CD4-positive, alpha-beta T cell treated with Interleukin-1 beta for 1 hour (primary cell): ENCODE measurements around the gene GRM8.
A peak's percentile ranks its signal among the peaks of the same experiment; 100 is the strongest.
"Not testable (repeated sequence)": the region's sequence is repeated elsewhere in the genome, so short reads cannot be mapped to it uniquely, and the experiment has no call there.

Experiments
- DNase-seq, 2 donors: peaks; one replicate each; pipeline ENCODE4 v3.0.0-alpha.2; 2020 to 2022

Gene GRM8

DNA sequence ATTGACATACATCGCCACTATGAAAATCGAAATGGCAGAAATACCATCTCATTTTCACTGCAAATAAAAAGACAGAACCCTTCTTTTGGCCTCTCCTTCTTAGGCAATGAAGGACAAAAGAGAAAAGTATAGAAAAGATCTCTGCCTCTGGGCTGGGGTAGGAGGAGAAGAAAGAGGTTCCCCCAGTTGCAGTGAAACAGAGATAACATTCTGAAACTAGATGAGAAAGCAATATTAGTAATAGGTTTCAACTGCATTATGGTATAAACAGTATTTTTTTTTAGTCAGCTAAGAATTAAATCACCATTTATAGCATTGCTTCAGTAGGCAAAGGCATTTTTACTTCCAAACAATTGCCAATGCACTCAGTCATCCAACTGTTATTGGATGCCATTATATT is 347.5 kb downstream of the GRM8 start:
- DNase-seq = not testable (repeated sequence)

DNA sequence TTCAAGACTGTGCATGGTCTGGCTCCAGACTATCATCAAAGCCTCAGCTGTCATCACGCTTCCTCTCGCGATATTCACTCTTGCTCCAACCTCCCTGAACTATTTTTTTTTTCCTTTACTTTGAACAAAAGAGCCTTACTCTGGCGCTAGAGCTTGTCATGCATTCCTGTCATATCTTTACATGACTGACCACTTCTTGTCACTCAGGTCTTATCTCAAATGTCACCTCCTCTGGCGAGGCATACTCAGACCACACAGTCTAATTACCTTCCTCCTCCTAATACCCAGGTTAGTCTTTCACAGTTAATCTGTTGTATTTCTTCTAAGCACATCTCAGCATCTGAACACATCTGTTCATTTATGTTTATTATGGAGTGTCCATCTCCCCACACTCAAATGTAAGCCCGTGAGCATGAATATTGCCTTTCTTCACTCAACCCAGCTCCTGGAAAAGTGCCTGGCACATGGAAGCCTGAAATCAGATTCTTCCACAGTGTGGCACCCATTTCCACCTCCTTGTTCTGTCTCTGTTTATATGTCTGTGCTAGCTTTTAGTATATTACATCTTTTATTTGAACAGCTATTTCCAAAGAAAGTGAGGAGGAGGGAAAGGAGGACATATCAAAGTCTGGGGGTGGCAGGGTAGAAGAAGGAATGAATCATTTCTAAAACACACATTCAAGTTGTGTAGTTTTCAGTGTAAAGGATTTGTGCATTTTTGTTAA is 351.5 kb downstream of the GRM8 start:
- DNase-seq = not testable (repeated sequence)

DNA sequence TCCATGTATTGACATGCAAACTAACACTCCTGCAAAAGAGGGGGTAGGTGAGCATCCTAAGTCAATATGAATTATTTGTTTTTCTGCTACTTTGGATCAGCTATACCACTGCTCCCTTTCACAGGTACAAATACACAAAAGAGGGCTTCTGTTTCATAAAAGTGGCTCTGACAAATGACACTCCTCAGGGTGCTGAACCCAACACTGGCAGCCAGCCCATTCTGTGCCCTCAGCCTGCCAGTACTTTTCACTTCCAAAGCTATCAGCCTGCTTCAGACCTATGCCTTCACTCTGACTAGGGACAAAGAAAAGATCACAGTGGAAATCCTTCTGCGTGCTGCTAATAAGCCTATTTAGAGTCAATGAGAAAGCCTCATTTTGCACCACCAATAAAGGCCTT is 364.8 kb downstream of the GRM8 start:
- not testable (repeated sequence) for DNase-seq

DNA sequence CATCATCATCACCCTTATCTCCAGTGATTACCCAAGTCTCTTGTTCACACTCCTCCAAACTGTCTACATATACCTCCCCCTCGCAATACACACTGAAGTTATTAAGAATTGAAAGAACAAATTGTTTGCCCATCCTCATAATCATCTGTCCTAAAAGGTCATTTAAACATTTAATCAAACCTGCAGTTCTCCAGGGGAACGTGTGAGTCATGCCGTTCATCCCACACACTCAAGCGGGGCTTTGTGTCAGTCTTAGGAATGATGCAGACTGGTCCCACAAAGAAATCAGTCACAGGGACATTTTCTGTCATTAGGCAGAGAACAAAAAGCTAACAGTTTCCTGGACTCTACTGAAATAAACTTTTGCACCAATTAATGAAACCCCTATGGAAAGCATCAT is 365.2 kb downstream of the GRM8 start:
- DNase-seq = not testable (repeated sequence)

DNA sequence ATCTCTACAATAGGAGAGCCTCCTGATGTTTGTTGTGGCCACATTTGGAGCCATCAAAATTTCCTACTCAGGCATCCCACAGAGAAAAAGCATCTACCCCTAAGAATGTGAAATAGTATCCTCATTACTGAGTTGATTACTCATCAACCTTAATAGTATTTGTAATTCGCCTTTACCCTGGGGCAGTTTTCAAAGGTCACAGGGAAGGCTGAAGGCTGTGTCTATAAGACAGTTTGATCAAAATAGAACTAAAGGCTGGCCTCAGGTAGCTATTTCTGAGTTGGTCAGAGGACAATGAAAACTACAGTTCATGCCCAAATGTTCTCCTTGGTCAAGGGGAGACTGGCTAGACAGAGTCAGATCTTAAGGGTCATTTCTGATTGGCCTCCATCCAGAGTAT is 370.0 kb downstream of the GRM8 start:
- DNase-seq = not testable (repeated sequence)

DNA sequence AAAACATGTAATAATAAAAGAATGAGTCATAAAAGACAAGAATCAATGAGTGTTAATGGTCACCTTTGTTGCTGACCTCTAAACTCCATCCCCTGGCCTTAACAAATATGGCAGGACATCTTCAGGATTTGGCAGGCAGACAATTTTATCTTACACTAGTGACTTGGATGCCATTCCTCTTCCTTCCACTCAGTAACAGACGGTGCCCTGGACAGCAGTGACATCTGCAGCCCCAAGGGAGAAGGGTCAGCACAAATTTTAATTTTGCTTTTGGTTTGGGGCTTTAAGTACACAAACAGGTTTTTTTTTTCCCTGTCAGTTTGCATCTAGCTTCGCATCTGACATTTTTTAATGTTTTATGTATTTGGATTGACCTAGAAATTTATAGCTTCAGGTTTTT is 370.8 kb downstream of the GRM8 start:
- not testable (repeated sequence) for DNase-seq

DNA sequence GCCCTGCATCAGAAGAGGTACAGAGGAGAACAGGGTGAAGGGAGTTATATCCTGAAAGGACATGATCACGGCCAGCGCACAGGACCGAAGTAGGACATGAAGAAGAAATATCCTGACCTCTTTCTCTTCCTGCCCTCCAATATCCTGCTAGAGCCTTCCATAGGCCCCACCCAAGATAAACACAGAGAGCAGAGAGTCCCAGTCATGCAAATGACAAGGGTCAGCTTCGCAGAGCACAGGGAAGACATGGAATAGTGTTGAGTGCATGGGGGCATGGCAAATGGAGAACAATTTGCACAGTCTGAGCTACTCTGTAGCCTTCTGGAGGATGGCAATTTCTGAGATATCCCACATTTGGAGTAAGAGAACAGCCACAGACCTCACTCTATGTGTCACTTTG is 371.4 kb downstream of the GRM8 start:
- DNase-seq = no peak

DNA sequence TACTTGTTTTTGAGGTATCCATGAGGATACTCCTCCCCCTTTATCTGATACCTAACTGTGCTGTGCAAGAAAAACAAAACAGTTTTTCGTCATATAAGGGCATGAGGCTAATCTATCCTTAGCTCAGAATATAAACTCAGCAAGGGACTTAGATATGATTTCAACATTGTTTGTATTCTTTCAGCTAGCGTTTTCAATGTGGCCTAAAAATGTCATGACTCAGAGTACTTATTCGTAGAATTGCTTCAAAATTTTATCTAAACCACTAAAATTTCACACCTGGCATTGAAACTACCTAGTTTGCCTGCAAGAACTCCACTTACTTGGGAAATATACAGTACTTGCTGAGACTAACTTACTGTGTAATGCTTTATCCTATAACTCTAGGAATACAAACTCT is 376.2 kb downstream of the GRM8 start:
- DNase-seq = not testable (repeated sequence)

DNA sequence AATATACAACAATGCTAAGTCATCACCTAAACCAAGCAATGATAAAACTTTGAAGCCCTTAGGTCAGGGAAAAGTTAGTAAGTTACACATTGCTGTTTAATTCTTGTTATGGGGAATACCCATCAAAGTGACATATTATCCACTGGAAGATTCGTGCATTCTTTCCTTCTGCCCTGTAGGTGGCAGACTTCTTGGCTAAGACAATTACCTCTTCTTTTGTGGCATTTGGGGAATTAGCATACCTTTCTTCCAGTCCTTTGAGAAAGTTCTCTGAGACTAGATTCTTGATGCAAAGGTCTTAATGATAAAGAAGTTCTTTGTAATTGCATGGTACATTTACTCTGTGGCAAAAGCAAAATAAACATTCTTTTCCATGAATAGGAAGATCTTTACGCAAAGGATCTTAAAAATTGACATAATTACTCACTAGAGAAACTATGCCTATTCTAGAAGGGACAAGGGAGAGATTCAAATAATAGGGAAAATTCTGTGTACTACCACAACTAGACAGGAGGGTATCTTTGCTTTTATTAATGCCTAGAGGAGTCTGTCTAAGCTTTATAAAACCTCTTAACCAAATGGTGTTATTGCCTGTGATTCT is 395.9 kb downstream of the GRM8 start:
- peak in 1 of 2 donors; percentile 3 for DNase-seq

DNA sequence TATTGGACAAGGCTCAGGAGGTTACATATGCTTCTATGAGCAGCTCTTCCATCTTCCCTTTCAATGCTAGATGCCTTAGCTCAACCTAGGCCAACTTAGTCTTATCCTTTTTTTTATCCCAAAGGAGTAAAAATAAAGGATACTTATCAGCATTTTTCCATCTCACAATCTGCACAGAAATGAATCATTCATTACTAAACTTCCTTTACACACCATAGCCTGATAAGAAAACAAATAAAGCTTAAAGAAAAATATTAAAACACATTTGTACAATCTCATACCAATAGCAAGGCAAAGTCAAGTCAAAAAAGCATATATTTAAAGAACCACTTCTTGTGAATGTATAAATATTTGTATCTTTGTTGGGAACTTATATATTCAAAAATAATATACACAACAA is 407.4 kb downstream of the GRM8 start:
- no peak for DNase-seq

DNA sequence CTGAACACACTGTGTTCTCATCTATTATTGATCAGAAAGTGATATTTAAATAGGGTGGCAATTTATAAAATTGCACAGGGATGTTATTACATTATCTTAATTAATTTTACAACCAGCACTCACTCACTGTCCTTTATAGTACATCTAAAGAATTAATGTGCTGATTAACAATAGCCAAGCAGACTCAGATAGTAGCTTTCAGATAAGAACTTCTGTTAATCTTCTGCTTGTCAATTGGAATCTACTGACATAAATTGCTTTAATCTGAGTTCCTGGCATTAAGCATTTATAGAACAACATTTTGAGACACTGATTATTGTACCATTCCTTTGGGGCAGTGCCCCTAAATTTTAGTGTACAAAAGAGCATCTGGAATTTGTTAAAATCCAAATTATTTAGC is 408.9 kb downstream of the GRM8 start:
- DNase-seq = no peak

DNA sequence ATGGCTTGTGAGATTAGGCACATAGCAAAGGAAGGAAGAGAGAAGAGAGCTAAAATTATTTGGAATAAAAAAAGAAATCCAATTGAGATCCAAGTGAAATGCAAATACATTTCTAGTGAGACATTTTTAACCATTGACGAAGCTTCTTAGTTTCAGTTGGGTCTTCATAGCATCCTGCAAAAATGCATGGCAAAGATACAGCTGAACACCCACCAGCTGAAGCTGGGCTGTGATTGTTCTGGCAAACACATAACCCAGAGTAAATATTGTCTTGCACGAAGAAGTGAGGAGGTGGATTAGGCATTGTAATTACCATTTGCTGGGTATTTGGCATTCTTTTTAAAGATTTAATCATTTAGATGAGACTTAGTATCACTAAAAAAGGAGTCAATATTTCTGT is 409.4 kb downstream of the GRM8 start:
- DNase-seq = no peak

DNA sequence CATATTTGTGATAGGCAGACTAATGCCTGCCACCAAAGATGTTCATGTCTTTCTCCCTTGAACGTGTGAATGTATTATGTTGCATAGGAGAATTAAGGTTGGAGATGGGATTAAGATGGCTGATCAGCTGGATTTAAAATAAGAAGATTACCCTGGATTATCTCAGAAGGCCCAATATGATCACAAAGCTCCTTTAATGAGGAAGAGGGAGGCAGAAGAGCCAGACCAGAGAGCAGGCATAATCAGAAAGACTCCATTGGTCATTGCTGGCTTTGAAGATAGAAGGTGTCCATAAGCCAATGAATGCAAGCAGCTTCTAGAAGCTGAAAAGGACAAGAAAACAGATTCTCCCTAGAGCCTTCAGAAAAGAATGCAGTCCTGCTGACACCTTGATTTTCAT is 410.3 kb downstream of the GRM8 start:
- DNase-seq = no peak

DNA sequence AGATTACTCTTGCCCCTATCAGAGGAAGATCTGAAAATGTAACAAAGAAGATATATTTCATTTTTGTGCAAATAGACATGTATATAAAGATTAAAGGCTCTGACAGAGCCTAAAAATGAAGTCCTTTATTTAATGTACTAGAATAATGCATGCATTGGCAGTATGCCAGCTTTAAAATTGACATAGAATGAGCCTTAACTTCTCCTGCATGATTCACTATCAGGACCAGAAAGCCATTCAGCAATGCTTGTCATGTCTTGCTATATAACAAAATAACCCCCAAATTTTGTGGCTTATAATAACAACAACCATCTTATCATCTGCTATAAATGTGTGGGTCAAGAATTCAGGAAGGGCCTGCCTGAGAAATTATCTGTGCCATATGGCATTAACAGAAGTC is 411.9 kb downstream of the GRM8 start:
- no peak for DNase-seq

DNA sequence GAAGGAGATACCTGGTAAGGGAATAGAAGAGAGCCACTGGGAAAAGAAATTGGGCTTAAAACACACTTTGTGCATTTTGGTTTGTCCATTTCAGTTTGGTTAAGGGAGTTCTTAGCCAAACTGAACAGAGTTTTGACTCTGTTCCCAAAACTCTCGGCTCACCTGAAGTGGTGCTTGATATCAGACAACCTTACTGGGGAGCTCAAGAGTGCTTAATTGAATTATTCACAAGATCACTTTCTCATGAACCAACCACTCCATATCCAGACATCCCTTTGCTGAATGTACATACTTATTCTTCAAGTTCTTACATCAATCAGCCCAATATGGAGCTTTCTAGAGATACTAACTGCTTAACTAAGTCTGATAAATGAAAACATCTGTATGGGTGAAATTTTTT is 413.1 kb downstream of the GRM8 start:
- no peak for DNase-seq

DNA sequence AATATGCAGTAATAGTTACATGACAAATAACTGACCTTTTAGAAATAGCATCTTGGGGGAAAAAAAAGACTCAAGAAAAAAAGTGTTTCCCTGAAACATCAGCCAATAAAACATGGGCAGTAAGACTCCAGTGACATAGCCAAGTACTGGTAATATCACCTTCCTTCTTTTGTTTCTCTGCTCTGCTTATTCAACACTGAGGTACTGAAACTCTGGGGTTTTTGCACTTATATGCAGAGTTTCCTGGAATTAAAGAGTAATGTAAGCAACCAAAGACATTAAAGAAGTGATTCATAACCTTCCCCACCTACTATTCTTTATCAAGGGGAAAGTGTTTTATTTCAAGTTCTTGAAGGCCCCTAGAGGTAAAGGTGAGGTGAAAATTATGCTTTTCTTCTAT is 414.5 kb downstream of the GRM8 start:
- no peak for DNase-seq

DNA sequence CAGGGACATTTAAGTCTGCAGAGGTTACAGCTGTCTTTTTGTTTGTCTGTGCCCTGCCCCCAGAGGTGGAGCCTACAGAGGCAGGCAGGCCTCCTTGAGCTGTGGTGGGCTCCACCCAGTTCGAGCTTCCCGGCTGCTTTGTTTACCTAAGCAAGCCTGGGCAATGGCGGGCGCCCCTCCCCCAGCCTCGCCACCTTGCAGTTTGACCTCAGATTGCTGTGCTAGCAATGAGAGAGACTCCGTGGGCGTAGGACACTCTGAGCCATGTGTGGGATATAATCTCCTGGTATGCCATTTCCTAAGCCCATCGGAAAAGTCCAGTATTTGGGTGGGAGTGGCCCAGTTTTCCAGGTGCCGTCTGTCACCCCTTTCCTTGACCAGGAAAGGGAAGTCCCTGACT is 421.5 kb downstream of the GRM8 start:
- DNase-seq = not testable (repeated sequence)

DNA sequence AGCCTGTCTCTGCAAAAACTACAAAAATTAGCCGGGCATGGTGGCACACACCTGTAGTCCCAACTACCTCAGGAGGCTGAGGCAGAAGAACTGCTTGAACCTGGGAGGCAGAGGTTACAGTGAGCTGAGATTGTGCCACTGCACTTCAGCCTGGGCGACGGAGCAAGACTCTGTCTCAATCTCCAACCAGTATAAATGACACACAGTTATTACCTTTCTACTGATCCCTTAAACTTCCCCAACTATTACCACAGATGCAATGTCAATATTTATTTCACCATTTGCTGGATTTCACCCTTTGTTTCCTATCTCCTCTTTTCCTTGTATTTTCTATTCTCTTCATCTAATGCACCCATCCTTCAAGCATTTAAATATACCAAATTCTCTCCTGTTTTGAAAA is 431.8 kb downstream of the GRM8 start:
- DNase-seq = no peak

DNA sequence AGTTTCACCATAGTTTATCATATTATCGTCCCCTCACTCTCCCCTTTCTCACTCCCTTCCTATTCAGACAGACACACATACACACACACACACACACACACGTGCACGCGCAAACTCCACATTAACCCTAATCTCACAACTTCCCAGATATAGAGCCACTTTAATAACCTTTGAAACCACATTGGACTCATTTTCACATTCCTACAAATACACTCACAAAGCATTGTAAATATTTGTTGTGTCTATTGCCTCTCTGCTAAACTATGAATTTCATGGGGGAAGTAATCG is 433.6 kb downstream of the GRM8 start:
- no peak for DNase-seq

DNA sequence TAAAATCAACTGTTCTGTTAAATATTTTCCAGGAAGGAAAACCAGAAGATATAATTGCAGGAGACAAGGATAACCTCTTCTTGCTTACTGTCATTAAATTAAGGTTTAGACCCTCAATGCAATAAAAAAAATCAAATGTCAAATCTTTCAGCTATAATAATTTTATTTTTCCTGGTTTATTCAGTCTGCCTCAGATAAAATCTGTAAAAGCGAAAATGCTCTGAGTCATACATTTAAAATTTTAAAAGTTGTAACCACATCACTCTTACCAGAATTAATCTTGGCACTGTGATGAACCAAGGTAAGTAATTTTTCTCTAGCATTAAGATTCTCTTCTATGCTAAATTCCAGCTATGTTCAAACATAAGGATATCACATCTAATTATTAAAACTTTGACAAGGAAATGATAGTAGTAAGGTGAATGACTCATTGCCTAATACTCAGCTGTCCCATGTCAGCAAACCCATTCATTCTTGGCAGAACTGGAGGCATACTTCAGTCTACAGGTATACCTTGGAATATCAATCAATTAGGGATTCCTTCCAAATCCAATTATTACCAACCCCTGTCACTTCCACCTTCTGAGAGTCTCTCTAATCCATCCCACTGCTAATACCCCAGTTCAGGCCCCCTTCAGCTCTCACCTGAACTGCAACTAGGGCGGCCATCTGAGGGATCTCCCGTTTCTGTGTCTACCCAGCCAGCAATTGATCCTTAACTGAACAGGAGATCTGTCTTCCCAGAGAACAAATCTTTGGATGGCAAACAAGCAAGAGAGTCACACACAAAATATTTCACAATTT is 434.1 kb downstream of the GRM8 start:
- DNase-seq = no peak

DNA sequence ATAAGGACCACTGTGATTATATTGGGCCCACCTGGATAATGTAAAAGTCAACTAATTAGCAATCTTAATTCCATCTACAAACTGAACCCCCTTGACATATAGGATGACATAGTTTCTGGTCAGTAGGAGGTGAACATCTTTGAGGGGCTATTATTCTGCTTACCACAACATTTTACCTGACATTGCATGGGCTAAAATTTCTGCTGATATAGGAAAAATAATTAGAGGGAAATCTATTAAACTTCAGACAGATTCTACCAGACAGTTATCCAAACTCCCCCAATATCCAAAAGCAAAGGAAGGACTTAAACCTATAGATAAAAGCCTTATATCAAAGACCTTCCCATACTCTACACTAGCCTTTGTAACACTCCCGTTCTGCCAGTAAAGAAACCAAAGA is 443.6 kb downstream of the GRM8 start:
- DNase-seq = no peak

DNA sequence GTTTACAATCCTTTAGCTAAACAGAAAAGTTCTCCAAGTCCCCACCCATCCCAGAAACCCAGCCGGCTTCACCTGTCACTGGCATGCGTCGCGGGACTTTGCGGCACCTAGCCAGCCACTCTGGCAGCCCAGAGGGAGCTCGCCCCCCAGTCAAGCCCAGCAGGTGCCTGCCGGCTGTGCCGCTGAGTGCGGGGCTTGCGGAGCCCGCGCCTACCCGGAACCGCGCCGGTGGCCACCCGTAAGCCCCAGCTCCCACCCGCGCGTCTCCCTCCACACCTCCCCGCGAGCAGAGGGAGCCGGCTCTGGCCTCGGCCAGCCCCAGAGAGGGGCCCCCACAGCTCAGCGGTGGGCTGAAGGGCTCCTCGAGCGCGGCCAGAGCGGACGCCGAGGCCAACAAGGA is 446.1 kb downstream of the GRM8 start:
- DNase-seq = no peak

DNA sequence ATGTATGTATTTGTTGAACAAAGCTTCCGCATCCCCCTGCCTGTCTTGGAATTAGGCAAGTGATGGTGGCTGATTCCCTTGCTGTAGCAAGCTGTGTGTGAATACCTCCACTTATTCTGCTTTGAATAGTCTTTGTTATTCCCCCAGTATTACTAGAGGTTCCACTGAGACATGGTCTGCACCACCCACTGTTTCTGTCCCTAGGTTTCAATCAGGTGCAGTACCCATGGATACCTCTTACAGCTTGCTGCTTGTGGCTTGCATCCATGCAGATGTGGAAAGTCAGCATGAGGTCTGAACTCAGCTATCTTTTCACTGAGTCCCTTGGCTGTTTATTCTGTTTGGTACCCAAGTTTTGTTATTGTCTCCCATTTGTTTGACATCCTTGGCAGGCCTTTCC is 447.4 kb downstream of the GRM8 start:
- no peak for DNase-seq

DNA sequence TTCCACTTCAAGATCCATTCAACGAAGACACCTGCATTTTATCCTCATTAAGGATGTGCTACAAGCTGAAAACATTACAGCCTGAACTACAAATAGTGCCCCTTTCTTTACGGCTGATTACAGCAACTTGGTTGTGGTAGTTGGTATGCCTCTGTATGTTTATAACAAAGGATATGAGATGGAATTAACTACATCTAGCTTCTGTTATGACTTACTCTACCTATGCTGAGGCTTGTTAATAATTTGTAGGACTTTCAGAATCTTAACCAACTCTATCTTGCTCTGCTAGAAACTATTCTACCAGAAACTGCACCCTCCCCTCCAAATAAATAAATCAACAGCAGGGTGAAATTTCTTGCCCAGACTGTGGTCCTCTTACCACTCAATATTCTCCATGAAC is 448.1 kb downstream of the GRM8 start:
- no peak for DNase-seq
